Endometrial microvascular endothelial cells (primary cell): ENCODE results near the gene MRPS6. TPM values are rescaled to one million over a fixed set of nuclear protein-coding genes. Genes with fewer than 3 reads are reported as not detected.

Source experiments
- in situ Hi-C: cut with HindIII; loops from 2 replicates; pipeline ENCODE4 v1.10.0; 2017; ENCODE audit warnings: low sequenced_read_pairs, low pct_unique_long_range_greater_than_20kb; ENCODE audit errors: inconsistent ontology term
- total RNA-seq: library from RNA; depleted of rRNA; stranded (reverse); fragments of >200 nt; gene quantifications from one replicate; pipeline ENCODE4 v1.2.3, GENCODE V29; 2015; ENCODE audit errors: inconsistent ontology term

MRPS6 gene
- total RNA-seq, 1 donor from 2014 or later = 17.5 TPM

GRCh38 chr21:34190576-34191321, 117.4 kb downstream of the MRPS6 start:
- in situ Hi-C loops = no loop called here

- in situ Hi-C loops = no loop called here
Measured at GRCh38 chr21:34191876-34192275, 118.5 kb downstream of the MRPS6 start.

Other genes starting within 250 kb of the MRPS6 start
- 258 TPM for gene ATP5PO, start 157.8 kb upstream of the MRPS6 start, total RNA-seq
- 8.3 TPM for gene SLC5A3, start within 50 bp of the MRPS6 start, total RNA-seq